ENCODE results near the gene PTK6. TPM values are rescaled to one million over a fixed set of nuclear protein-coding genes. Genes with fewer than 3 reads are reported as not detected.

Gene PTK6
- total and polyA plus RNA-seq, 2 donors (not counting 1 experiment from before 2014, with no cell fraction given): 0.86 to 2.3 TPM

GRCh38 chr20:63572788-63573646 lies 35.8 kb upstream of the PTK6 start:
- Histone ChIP-seq H2AFZ (ENCODE audit: insufficient read depth, low read depth, low read length, poor library complexity, severe bottlenecking) (peak overlapping the region; percentile 60), H3K9me3 (ENCODE audit: control extremely low read depth in 1 of 3, control insufficient read depth in 2 of 3, insufficient read depth in 1 of 3, low read length in 2 of 3) (no peaks in the 10 kb centered on the region), H3K79me2 (ENCODE audit: control insufficient read depth, insufficient read depth, low read length) (peaks cover 24% of the 10 kb centered on the region), H3K9ac (ENCODE audit: low read length) (peak overlapping the region; percentile 85), H3K4me1 (ENCODE audit: control insufficient read depth in 2 of 2, insufficient read depth in 2 of 2, low read length in 2 of 2) (peaks cover 33 to 51% of the 10 kb centered on the region in 2 donors), H3K4me3 (ENCODE audit: control extremely low read depth in 1 of 5, extremely low read depth in 1 of 5, insufficient read depth in 1 of 5, low read depth in 2 of 5, low read length in 4 of 5) (peak overlapping the region; percentile 61 to 86 (median 79)), H3K4me2 (replicated peaks; ENCODE audit: low read depth, low read length, poor library complexity, severe bottlenecking) (peak overlapping the region; percentile 97), H4K20me1 (ENCODE audit: control insufficient read depth, insufficient read depth, low read length, poor library complexity, severe bottlenecking) (peaks cover 41% of the 10 kb centered on the region), H3K27me3 (replicated peaks in 1 of 4; ENCODE audit: control extremely low read depth in 1 of 4, control insufficient read depth in 3 of 4, insufficient read depth in 4 of 4, low read length in 3 of 4) (no peaks in the 10 kb centered on the region), H3K36me3 (replicated peaks in 1 of 2; ENCODE audit: control extremely low read depth in 1 of 2, control insufficient read depth in 1 of 2, extremely low read depth in 1 of 2, insufficient read depth in 2 of 2, low read length in 1 of 2) (peaks cover 0 to 13% of the 10 kb centered on the region in 2 experiments), H3K27ac (ENCODE audit: low read length in 2 of 2) (peak overlapping the region in 1 of 2 donors; percentile 73)
- Mint-ChIP-seq H3K9me3 (ENCODE audit: insufficient read depth) (no peaks in the 10 kb centered on the region), H3K4me1 (peaks cover 21% of the 10 kb centered on the region), H3K4me3 (peak overlapping the region; percentile 87), H3K27ac (peak overlapping the region; percentile 81), H3K27me3 (no peaks in the 10 kb centered on the region)
- WGBS (ENCODE audit: insufficient coverage): 92% methylated on average over 34 of the region's 34 CpGs
- POLR2A ChIA-PET: interaction anchor here (0.5 to 2.3 kb wide), 4 partner anchors 11 to 69 kb away, joined by 4 to 11 read pairs (median 8); no protein-coding TSS in a partner anchor
- CTCF ChIA-PET: interaction anchor here (1.1 to 3.1 kb wide), 2 partner anchors 34 to 76 kb away, joined by 4 to 17 read pairs; no protein-coding TSS in a partner anchor
- TF ChIP-seq CTCF (IDR thresholded peaks at IDR 0.05) (no peak), EZH2 (IDR thresholded peaks at IDR 0.05; ENCODE audit: borderline replicate concordance, insufficient read depth, low read depth, low read length, poor library complexity, severe bottlenecking) (no peak)
- ATAC-seq (ENCODE audit: low read depth) (no peak), DNase-seq (no peak)
- intact Hi-C loops (cut with micrococcal nuclease): no loop called here
